Measurements from ENCODE around the gene ZNF124.
"Not testable (repeated sequence)": the region's sequence is repeated elsewhere in the genome, so short reads cannot be mapped to it uniquely, and the experiment has no call there.

The ZNF124 gene

DNA sequence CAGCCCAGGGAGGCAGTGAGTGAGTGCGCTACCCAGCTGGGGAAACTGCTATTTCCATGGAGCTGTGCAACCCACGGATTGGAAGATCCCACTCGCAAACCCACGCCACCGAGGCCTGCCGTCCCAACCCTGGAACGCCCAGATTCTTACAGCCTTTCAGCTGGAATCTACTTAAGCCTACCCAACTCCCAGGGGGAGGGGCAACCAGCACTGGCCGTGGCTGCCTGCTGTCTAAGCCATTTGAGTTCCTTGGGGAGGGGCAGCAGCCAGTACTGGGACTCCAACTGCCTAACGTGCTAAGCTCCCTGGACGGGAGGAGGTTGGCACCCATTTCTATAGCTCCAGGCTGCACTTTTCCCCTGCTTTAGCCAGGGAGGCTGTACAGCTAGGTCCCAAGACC, 40.6 kb downstream of the ZNF124 start:
- Histone ChIP-seq H3K4me3 (peak overlapping the region; percentile 44; the same call in 1 of the 2 replicates), H3K27ac (no peak overlapping the region), H3K9ac (no peak overlapping the region), H3K27me3 (no peaks in the 10 kb centered on the region), H3K9me3 (peaks cover 65% of the 10 kb centered on the region), H3K4me1 (no peaks in the 10 kb centered on the region), H3K36me3 (peaks cover 65% of the 10 kb centered on the region), H4K20me1 (peaks cover 47% of the 10 kb centered on the region), H3K4me2 (no peak overlapping the region)
- TF ChIP-seq Cebpa-rat (IDR thresholded peaks at IDR 0.05) = no peak

DNA sequence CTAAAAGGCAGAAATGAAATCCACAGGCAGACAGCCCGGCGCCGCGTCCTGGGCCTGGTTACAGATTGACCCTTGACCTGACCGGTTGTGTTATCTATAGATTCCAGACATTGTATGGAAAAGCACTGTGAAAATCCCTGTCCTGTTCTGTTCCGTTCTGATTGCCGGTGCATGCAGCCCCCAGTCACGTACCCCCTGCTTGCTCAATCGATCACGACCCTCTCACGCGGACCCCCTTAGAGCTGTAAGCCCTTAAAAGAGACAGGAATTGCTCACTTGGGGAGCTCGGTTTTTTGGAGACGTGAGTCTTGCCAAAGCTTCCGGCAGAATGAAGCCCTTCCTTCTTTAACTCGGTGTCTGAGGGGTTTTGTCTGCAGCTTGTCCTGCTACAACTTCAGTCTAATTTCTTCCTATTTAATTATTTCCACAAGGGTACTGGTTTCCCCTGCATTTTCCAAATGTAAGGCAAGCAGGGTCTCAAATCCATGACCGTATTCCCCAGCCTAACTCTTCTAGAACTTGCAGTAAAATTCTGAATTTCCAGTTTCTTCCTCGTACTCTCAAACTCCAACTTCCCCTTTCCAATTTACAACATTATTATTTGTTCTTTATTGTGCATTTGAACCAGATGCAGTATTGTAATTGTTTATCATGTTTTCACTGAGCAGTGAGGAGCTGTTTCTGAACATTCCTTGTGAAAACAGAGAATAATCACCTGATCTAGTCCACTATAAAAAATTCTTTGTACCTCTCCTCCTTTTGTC, 44.1 kb downstream of the ZNF124 start:
- Histone ChIP-seq H3K9me3 (peaks cover 41% of the 10 kb centered on the region), H3K27ac (peak overlapping the region; percentile 63), H3K4me2 (peak overlapping the region; percentile 83), H4K20me1 (peaks cover 33% of the 10 kb centered on the region), H3K9ac (peak overlapping the region; percentile 76), H3K4me3 (peak overlapping the region; percentile 67), H3K36me3 (peaks cover 30% of the 10 kb centered on the region)
- not testable (repeated sequence) for H3K4me1 ChIP-seq, H3K27me3 ChIP-seq

DNA sequence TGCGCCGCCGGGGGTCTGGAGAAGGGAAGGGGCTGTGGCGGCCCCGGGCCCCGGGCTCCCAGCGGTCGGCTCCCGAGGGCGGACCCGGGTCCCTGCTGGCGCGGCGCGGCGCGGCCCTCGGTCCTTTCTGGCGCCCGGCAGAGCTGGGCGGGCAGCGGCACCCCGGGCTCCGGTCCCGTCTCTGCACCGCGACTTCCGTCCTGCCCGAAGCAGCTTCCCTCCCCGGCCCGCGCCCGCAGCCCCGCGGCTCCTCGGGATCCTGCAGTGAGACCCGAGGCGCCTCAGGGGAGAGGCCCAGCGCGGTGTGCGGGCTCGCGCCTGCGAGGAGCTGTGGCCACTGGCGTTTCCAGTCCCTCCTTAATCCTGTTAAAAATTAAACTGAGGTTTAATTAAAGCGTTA, 45.2 kb downstream of the ZNF124 start:
- peaks cover 35% of the 10 kb centered on the region for H3K9me3 ChIP-seq
- not testable (repeated sequence) for H3K9ac ChIP-seq, H3K4me1 ChIP-seq, H3K4me2 ChIP-seq, H3K27ac ChIP-seq, H3K27me3 ChIP-seq, H3K4me3 ChIP-seq
- peaks cover 25% of the 10 kb centered on the region for H4K20me1 ChIP-seq
- H3K36me3 ChIP-seq = peaks cover 19% of the 10 kb centered on the region

DNA sequence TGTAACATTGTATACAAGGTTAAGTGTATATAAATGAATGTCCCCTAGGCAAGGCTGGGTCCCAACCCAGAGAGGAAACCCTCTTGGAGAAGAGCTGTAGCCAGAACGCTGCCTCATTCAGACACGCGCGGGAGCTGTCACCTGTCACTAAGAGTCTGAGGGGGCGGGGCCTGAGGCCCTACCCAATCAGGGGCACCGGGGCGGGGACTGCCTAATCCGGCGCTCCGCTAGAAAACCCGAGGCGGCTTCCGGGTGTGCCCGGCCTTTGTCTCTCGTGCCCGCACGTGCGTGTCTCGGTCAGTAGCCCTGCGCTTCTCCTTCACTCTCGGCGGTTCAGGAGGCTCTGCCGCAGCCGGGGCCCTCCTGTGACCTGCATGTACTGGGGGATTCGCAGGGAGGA, 45.7 kb downstream of the ZNF124 start:
- not testable (repeated sequence) for H3K4me1 ChIP-seq, H3K4me2 ChIP-seq, H3K9ac ChIP-seq, H3K4me3 ChIP-seq, H3K27me3 ChIP-seq, H3K27ac ChIP-seq
- Histone ChIP-seq H3K36me3 (peaks cover 15% of the 10 kb centered on the region), H3K9me3 (peaks cover 31% of the 10 kb centered on the region), H4K20me1 (peaks cover 20% of the 10 kb centered on the region)

DNA sequence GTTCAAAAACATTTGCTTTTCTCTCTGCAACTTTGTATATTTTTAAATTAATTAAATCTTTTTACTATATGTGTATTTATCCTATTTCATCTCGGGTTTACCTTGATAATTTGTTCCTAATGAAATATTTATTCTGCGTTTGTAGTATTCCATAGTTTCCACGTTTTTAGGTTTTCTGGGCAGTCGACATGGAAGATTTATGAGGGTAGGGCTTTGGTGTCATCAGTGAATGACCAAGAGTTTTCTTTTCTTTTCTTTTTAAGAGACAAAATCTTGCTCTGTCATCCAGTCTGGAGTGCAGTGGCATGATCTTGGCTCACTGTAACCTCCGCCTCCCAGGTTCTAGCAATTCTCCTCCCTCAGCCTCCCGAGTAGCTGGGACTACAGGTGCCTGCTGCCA, 50.4 kb downstream of the ZNF124 start:
- TF ChIP-seq Cebpa-rat (IDR thresholded peaks at IDR 0.05) = no peak
- Histone ChIP-seq H3K4me3 (no peak overlapping the region), H3K4me2 (no peak overlapping the region), H3K27me3 (no peaks in the 10 kb centered on the region), H3K27ac (no peak overlapping the region), H3K9ac (no peak overlapping the region), H3K9me3 (peaks cover 16% of the 10 kb centered on the region), H3K36me3 (no peaks in the 10 kb centered on the region), H4K20me1 (no peaks in the 10 kb centered on the region), H3K4me1 (no peaks in the 10 kb centered on the region)

DNA sequence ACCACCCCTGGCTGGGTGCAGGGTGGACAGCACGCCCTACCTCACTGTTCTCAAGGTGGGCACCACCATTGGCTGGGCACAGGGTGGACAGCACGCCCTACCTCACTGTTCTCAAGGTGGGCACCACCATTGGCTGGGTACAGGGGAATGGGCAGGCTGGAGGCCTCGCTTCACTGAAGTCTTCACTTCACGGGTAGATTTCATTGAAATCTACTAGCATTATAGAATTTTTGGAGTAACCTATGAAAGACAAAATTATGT, 51.5 kb downstream of the ZNF124 start:
- not testable (repeated sequence) for H3K9ac ChIP-seq, H3K4me3 ChIP-seq, H3K36me3 ChIP-seq, H3K4me1 ChIP-seq, H4K20me1 ChIP-seq, H3K27me3 ChIP-seq, H3K27ac ChIP-seq, H3K4me2 ChIP-seq
- H3K9me3 ChIP-seq = peaks cover 17% of the 10 kb centered on the region

DNA sequence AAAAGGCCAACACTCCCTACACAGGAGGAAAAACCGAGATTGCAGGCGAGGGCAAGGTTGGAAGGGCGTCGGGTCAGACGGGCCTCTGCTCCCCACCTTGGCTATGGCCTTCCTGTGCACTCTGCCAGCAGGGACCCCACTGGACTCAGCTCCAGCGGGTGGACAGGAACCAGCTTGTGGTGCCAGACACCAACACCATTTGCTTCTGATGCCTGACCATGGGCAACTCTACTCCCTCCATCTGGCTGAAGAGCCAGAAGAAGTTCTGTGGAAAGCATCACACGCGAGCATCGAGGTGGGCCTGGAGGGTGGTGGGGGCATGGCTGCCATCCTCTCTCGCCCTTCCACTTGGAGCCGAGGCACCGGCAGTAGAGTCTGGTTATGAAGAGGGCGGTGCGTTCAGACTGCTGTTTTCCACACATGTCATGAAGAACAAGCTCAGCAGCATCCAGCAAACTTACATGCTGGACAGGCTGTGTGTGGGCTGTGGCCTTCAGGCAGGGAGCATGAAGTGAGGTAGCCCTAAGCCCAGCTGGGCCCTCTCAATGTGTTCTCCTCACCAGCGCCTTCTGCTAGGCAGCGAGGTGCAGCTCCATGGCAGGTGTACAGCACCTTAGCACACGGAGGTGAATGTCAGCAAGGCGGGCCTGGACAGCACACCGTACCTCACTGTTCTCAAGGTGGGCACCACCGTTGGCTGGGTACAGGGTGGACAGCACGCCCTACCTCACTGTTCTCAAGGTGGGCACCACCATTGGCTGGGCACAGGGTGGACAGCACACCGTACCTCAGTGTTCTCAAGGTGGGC, 52.0 kb downstream of the ZNF124 start:
- Histone ChIP-seq H3K36me3 (no peaks in the 10 kb centered on the region), H3K27me3 (peaks cover 3% of the 10 kb centered on the region; the same call in 1 of the 2 replicates), H3K27ac (no peak overlapping the region), H3K9me3 (peaks cover 15% of the 10 kb centered on the region), H3K4me1 (no peaks in the 10 kb centered on the region), H3K4me2 (no peak overlapping the region), H3K4me3 (no peak overlapping the region), H3K9ac (no peak overlapping the region), H4K20me1 (no peaks in the 10 kb centered on the region)
- no peak for TF ChIP-seq Cebpa-rat (IDR thresholded peaks at IDR 0.05)

DNA sequence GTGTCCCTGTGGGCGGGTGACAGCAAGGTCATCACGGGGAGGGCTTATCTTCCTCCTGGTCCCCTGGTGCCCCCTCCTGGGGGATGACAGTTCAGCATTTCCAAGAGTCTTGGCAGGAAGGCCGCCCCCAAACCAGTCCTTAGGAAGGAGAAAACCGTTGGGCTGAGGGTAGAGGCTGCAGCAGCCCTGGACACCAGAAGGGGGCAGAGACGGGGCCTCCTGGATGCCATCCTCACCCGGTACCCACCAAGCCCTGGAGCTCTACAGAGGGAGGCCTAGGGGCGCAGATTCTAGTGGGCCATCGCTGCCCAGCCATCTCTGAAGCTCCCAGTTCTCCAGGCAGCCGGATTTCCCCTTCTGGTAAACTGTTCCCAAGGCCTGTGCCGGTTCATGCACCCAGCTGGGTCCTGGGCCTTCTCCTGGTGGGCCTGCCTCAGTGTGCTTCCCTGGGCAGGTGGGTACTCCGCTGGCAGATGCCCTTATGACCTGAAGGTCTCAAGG, 52.8 kb downstream of the ZNF124 start:
- H3K9ac ChIP-seq = no peak overlapping the region
- H3K36me3 ChIP-seq = no peaks in the 10 kb centered on the region
- H3K9me3 ChIP-seq = peaks cover 11% of the 10 kb centered on the region
- no peaks in the 10 kb centered on the region for H3K4me1 ChIP-seq
- TF ChIP-seq Cebpa-rat (IDR thresholded peaks at IDR 0.05) = no peak
- H3K4me3 ChIP-seq = no peak overlapping the region
- no peak overlapping the region for H3K27ac ChIP-seq
- H3K27me3 ChIP-seq = peaks cover 11% of the 10 kb centered on the region
- no peaks in the 10 kb centered on the region for H4K20me1 ChIP-seq
- H3K4me2 ChIP-seq = no peak overlapping the region

DNA sequence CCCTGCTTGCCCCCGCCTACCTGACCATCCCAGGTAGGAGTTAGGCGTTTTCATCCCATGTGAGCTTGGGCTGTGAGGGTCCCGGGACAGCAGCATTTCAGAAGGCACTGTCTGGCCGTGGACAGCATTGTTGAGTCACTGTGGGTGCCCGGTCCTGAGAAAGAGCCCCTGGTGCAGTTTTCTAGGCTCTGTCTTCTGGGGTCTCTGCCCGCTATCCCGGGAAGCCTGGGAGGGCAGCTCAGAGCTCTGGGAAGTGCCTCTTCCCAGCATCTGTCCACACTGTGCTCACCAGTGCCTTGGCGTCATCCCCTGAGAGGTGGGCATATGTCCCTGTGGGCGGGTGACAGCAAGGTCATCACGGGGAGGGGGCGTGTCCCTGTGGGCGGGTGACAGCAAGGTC, 56.3 kb downstream of the ZNF124 start:
- Histone ChIP-seq H3K4me2 (no peak overlapping the region), H3K27me3 (peaks cover 45% of the 10 kb centered on the region), H3K9ac (no peak overlapping the region), H3K9me3 (peaks cover 32% of the 10 kb centered on the region), H4K20me1 (peaks cover 16% of the 10 kb centered on the region; the same call in 1 of the 2 replicates), H3K36me3 (no peaks in the 10 kb centered on the region), H3K4me1 (0 out of 2 replicates have a peak, but pooled peaks cover 5% of the 10 kb centered on the region), H3K4me3 (no peak overlapping the region), H3K27ac (no peak overlapping the region)
- TF ChIP-seq Cebpa-rat (IDR thresholded peaks at IDR 0.05) = no peak

DNA sequence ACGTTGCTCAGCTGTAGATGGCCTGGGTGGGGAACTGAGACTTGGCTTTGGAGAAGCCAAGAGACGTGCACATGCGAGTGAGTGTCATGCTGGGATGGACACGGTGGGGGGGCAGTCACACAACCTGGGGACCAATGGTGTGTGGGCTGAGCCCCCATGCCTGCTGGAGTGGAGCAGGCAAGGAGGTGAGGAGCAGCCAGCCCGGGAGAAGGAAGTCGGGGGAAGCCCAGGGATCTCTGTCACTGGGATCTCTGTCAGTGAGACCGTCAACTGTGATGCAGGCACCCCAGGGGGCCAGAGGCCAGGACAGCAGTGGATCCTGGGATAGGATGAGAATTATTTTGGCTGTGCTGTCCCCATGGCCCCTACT, 56.7 kb downstream of the ZNF124 start:
- no peak overlapping the region for H3K4me2 ChIP-seq
- no peak overlapping the region for H3K27ac ChIP-seq
- H3K4me1 ChIP-seq = 0 out of 2 replicates have a peak, but pooled peaks cover 5% of the 10 kb centered on the region
- no peak overlapping the region for H3K9ac ChIP-seq
- peaks cover 49% of the 10 kb centered on the region for H3K27me3 ChIP-seq
- TF ChIP-seq Cebpa-rat (IDR thresholded peaks at IDR 0.05) = no peak
- H3K4me3 ChIP-seq = no peak overlapping the region
- peaks cover 36% of the 10 kb centered on the region for H3K9me3 ChIP-seq
- no peaks in the 10 kb centered on the region for H3K36me3 ChIP-seq
- H4K20me1 ChIP-seq = peaks cover 16% of the 10 kb centered on the region; the same call in 1 of the 2 replicates

All from BLaER1 (cell line).